ENCODE measurements around the gene EFHC1.
"Not testable (repeated sequence)": the region's sequence is repeated elsewhere in the genome, so short reads cannot be mapped to it uniquely, and the experiment has no call there.

EFHC1 gene

DNA sequence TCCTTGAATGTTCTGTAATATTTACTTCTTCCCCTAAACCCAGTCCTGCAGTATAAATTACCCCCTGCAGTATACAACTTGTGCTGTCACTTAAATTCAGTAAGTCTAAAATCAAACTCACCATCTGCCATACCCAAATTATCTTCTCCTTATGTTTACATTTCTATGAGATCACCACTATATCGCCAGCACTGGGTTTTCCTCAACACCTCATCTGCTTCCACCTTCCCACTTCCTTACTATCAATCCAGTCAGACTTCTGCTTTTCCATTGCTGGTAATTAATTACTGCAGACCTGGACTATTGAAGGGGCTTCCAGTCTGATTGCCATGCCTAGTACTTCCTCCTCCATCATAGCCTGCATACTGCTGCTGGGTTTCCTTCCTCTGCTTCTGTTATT lies 15.2 kb downstream of the EFHC1 start:
- no peak for DNase-seq

DNA sequence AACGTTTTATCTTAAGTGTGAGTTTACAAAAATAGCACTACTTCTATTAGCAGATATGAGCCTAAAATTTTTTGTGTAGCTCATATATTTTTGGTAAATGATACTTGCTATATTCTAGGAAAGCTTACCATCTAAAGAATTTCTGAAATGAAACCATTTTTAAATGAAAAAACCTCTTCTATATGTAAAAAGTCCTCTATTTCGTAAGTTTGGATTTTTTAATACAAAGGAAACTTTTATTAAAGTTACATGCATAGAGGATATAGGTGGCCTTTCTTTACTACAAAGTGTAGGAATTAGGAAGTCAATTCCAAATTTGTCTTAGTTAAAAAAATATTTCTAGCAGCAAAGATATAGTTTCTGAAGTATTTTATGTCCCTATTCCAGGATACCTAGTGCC lies 18.8 kb downstream of the EFHC1 start:
- DNase-seq, result no peak

DNA sequence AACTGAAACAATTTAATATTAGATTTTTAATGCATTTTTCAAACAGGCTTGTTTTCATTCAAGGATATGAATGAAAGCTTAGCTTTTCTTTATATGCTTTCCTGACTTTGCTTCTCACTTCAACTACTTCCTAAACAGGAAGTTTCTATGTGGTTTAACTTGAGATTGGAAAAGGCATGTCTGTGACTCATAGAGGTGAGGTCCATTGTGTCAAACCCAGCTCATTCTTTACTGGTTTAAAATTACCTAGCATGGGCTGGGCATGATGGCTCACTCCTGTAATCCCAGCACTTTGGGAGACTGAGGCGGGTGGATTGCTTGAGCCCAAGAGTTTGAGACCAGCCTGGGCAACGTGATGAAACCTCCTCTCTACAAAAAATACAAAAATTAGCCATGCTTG lies 34.4 kb downstream of the EFHC1 start:
- DNase-seq, result no peak

DNA sequence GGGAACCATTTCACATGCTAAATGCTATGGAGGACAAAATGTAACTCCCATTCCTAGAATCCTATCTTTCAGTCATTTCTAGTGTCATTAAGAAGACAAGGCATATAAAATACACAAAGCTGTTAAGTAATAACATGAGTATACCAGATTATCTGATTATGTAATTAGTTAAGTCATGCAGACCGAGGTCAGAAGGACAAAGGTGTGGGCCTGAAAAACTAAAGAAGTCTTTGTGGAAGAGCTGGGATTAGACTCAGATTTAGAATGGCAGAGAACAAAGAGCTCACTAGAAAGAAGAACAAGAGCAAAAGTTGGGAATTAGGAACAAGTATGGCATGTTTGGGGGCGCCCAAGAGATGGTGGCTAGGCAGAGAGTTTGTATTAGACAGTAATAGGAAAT lies 37.0 kb downstream of the EFHC1 start:
- no peak for DNase-seq

- not testable (repeated sequence) for DNase-seq
Measured at GRCh38 chr6:52461194-52461593, 41.1 kb downstream of the EFHC1 start.

DNA sequence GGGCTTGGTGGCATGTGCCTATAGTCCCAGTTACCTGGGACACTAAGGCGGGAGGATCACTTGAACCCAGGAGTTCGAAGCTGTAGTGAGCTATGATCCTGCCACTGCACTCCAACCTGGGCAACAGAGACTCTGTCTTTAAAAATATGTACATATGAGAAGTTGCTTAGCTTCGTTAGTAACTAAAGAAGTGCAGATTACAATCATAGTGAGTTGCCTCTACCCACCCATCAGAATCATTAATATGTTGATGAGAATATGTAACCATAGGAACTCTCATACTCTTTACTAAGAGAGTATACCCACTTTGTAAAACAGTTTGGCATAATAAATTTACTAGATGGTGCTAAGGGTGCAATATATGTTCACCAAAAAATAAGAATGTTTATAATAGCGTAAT lies 54.0 kb downstream of the EFHC1 start:
- no peak for DNase-seq

DNA sequence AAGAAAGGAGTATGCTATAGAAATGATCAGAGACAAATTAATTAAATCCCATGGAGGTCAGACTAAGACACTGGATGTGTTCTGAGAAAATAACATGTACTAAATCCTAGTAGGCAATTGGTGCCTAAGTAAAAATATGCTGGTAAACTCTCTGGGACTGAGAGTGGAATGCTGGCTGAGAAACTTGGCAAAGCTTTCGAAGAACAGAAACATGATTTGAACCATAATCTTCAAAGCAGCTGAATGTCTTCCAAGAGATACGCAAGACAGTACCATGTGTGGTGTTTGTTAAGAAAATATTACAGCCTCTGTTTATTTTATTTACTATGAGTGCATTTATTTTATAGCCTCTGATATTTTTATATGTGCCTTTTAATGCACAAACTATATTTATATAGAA lies 55.2 kb downstream of the EFHC1 start:
- no peak for DNase-seq

- no peak for DNase-seq
Measured at GRCh38 chr6:52482903-52483670, 62.9 kb downstream of the EFHC1 start.

- DNase-seq, result no peak
Measured at GRCh38 chr6:52483671-52484003, 63.5 kb downstream of the EFHC1 start.

GRCh38 chr6:52489881-52490280 lies 69.7 kb downstream of the EFHC1 start:
- DNase-seq, result no peak

GRCh38 chr6:52491203-52492069 lies 71.3 kb downstream of the EFHC1 start:
- no peak for DNase-seq

- no peak for DNase-seq
Measured at GRCh38 chr6:52493669-52494068, 73.5 kb downstream of the EFHC1 start.

DNA sequence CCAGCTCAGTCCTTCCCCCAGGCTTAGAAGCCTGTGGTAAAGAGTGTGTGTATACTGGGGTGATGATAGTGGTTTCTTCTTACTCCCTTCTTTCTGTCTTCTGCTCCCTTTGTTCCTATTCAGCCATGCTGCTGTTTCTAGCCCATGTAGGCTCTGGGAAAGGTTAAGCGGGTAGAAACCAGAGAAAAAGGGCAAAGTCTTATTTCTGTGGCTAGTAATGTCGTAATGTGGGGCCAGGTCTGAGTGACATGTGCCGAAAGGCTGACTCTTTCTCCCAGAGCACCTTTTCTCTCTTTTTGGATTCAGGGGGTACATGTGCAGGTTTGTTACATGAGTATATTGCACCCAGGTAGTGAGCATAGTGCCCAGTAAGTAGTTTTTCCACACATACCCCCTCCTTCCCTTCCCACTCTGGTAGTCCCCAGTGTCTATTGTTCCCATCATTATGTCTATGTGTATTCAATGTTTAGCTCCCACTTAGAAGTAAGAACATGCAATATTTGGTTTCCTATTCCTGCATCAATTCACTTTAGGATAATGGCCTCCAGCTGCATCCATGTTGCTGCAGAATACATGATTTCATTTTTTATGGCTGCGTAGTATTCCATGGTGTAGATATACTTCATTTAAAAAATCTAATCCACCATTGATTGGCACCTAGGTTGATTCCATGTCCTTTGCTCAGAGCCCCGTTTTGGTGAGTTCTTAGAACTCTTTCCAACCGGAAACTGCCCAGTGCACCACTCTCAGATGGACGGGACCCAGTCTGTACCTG lies 74.3 kb downstream of the EFHC1 start:
- DNase-seq, result no peak

- no peak for DNase-seq
Measured at GRCh38 chr6:52495922-52496321, 75.8 kb downstream of the EFHC1 start.

DNA sequence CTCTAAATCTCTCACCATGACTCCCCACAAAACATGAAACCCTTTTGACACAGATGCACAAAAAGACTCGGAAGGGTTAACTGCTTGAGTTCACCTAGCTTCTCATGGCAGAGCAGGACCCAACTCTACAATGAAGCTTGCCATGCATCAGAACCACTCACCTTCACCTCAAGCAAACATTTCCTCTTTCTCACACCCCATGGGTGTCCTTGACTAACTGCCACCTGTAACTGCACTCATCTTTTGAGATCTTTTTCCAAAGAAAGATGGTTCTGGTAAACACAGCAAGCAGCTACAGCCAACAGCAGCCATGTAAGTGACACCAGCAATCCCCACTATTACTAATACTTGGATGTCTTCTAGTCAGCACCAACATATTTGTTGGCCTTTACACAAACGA lies 76.5 kb downstream of the EFHC1 start:
- DNase-seq, result no peak

DNA sequence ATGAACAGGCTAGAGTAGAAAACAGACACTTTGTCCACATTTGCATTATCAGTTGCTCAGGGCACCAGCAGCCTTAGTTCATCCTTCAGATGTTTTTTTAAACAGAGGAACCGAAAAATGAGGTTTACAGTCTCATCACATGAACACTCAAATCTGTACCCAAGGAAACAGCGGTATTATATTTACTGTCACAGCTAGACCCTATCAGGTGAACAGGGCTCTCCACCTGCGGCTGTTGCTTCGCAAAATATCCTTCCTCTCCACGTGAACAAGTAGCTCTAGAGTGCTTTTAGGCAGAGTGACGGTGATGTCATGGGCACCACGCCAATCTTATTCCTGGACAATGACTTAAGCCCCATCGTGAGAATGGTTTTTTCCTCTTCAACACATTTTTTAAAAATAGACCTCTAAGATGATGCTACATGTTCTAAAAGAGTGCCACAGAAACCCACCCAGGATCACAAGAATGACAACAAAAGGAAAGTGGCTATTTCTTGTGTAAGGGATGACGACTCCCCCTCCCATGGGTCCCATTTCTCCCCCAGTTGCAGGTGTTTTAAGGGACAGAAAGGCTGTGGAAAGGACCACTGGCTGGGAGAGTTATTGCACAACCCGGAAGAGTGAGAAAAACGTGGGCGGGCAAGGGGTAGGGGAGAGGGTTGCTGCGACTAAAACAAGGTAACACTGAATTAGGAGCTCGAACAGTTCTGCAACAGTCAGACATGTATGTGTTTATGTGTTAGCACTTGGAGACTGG lies 77.7 kb downstream of the EFHC1 start:
- peak in 1 of 58 donors; percentile 7 for DNase-seq

DNA sequence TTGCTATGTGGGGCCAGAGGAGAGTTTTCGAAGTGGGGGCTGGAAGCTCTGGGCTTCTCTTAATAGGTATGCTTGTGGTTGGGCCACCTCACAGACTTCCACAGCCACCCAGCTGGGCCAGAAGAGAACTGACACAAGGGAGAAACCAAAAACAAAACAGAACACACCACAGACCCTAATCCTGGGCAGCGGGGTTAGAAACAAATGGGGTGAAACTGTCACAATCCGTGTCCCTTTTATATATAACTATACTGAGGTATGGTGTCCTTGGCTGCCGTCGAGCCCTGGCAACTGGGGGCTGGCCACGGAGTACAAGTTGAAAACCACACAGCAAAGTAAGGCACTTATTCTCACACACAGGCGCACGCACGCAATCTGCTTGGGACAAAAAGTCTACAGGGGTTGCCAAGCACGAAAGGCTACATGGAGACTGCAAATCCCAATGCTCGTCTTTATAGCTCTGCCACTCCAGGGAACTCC lies 78.4 kb downstream of the EFHC1 start:
- no peak for DNase-seq

DNA sequence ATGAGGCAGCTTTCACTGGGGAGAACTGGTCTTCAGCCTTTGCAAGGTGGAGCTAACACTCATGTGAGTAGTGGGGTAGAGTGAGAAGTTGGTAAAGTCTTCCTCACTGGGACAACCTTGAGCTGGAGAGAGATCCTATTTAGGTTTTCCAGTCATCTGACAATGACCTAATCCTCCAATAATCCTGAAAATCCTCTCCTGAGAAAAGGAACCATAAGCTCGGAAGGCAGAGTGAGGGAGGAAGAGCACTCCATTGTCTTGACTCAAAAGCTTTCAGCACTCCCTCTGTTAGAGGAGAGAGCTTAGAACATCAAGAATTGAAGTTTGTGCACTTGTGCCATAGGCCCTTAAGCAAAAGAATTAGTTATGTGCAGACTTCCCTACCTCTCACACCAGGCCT lies 78.9 kb downstream of the EFHC1 start:
- DNase-seq, result no peak

DNA sequence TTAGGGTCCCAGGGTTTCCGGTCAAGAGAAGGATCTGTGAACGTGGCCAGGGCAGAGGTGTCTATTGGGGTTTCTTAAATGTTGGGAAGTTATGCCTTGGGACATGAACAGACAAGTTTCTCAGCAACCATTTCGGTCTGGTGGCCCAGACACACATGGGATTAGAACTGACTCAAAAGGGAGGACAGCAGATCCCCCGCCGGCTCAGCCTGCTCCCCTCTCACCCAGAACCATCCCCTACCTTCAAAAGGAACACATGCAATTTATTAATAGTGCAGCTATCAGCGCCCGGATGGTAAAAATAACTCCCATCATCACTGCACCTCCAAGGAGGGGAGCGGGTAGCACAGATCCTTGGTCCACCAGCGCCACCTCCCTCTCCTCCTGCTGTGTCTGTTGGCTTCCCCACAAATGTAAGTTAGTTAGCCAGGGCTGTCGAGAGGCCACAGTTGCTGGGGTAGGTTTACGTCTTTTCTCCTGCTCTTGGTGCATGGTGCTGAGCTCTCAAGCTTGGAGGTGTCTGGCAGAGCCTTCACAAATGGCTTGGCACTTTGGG lies 79.6 kb downstream of the EFHC1 start:
- peak in 1 of 58 donors; percentile 26 for DNase-seq

GRCh38 chr6:52500238-52501129 lies 80.3 kb downstream of the EFHC1 start:
- no peak for DNase-seq
